Pancreas (tissue), 10 donors: ENCODE data around the gene SESTD1. TPM values are rescaled to one million over a fixed set of nuclear protein-coding genes. Genes with fewer than 3 reads are reported as not detected.
"Not testable (repeated sequence)": the region's sequence is repeated elsewhere in the genome, so short reads cannot be mapped to it uniquely, and the experiment has no call there.

ENCODE experiments used
- ATAC-seq, 4 donors: fragments of 200-7000 bp; cut with Tn5 transposase; one replicate each; pipeline versions ENCODE4 v1.8.0 to v1.9.1; 2020; ENCODE audit warnings: mild to moderate bottlenecking in 4 of 4, moderate library complexity in 4 of 4
- DNase-seq, 6 donors: peaks; one replicate each; pipeline ENCODE4 v3.0.0-alpha.2; 2020
- FAIRE-seq: peaks from 2 replicates; lab custom pipeline; 2012; peaks lifted over from hg19 to GRCh38; lab: Jason Lieb, UNC
- H3K27ac ChIP-seq, 4 donors: fragments of 200-600 bp; sonication (generic); 1 replicate in 3 of 4; 2 replicates in 1 of 4; pipeline versions ENCODE4 v1.5.0 to v1.8.0; 2020
- H3K27me3 ChIP-seq, 4 donors: fragments of 200-600 bp; one replicate each; pipeline ENCODE4 v1.8.0; 2021
- H3K36me3 ChIP-seq, 3 donors: fragments of 200-600 bp; sonication (generic) in 1 of 3; one replicate each; pipeline versions ENCODE4 v1.5.0 to v1.8.0; 2020 to 2021
- H3K4me1 ChIP-seq, 3 donors: fragments of 200-600 bp; one replicate each; pipeline ENCODE4 v1.8.0; 2021
- H3K4me3 ChIP-seq, 4 donors: fragments of 200-600 bp; sonication (generic) in 2 of 4; one replicate each; pipeline versions ENCODE4 v1.5.0 to v1.8.0; 2020 to 2021
- H3K9me3 ChIP-seq, 4 donors: fragments of 200-600 bp; one replicate each; pipeline ENCODE4 v1.8.0; 2021
- WGBS, 2 donors: extraction: QIAGEN DNeasy Blood & Tissue Kit; methylation state at CpG; one replicate each; pipeline ENCODE4 v1.1.7; 2013; 5-methylcytosine and 5-hydroxymethylcytosine counted together
- intact Hi-C, 3 donors: fragments of 100-400 bp; cut with DNase I; formaldehyde crosslinking; loops; one replicate each; pipeline versions ENCODE4 v1.11.1 to v1.14.2; 2022
- polyA plus RNA-seq, 2 donors: library from polyadenylated mRNA; stranded (reverse); fragments of 200-250 nt; gene quantifications; one replicate each; pipeline ENCODE4 v1.2.3, GENCODE V29; 2013
- total RNA-seq, 6 donors: library from RNA; stranded (reverse); fragmentation: NEBNext Ultra II Directional in 4 of 6; extraction: Animal tissue kit (Norgen Biotek cat#: 25700) in 4 of 6; gene quantifications; one replicate each; pipeline versions ENCODE4 v1.2.1 to v1.2.4, GENCODE V29; 2021 to 2023
- TF ChIP-seq, protein P1 (sequence below), 4 donors: fragments of 200-600 bp; sonication (generic) in 3 of 4; IDR thresholded peaks; one replicate each; pipeline versions ENCODE4 v1.5.0 to v1.8.0; 2021; ENCODE audit warnings: antibody characterized with exemption in 4 of 4
- donor health status: healthy with polysubstance abuse.
- donor health status: DM: no; HTN: no; CAD: no; lungs with moderate emphysema.
- donor health status: DM: no; HTN: no; CAD: no.
- donor health status: control.
- donor health status: control.
- donor health status: Bipolar disorder and iron deficiency.
- donor health status: DM: yes; HTN: yes; CAD: no.
- donor health status: DM: no; HTN: no; CAD: no.
- donor health status: DM: no; HTN: no; CAD: no.
- donor health status: DM: yes; HTN: yes; CAD: no.

The SESTD1 gene
- total and polyA plus RNA-seq, 8 donors = 4.0 to 37.0 (median 14.2) TPM

DNA sequence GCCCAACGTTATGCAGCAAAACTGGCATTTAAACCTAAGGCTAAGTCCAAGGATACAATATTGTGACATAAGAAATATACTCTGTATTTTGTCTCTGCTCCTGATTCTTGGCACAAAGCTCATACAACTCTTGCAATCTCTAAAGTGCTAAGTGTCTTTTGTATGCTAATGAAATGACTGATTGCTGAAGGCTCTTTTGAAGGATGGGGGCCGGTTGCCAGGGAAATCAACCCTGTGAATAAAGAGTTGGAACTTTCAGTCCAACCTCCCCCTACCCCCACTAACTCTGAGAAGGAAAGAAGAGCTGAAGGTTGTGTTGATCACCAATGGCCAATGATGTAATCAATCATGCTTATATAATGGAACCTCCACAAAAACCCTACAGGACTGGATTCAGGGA, 40.3 kb downstream of the SESTD1 start:
- no peak overlapping the region for H3K27ac ChIP-seq
- TF ChIP-seq, protein P1, sequence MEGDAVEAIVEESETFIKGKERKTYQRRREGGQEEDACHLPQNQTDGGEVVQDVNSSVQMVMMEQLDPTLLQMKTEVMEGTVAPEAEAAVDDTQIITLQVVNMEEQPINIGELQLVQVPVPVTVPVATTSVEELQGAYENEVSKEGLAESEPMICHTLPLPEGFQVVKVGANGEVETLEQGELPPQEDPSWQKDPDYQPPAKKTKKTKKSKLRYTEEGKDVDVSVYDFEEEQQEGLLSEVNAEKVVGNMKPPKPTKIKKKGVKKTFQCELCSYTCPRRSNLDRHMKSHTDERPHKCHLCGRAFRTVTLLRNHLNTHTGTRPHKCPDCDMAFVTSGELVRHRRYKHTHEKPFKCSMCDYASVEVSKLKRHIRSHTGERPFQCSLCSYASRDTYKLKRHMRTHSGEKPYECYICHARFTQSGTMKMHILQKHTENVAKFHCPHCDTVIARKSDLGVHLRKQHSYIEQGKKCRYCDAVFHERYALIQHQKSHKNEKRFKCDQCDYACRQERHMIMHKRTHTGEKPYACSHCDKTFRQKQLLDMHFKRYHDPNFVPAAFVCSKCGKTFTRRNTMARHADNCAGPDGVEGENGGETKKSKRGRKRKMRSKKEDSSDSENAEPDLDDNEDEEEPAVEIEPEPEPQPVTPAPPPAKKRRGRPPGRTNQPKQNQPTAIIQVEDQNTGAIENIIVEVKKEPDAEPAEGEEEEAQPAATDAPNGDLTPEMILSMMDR (IDR thresholded peaks at IDR 0.05) = no peak
- ATAC-seq = no peak
- H3K4me1 ChIP-seq = peaks cover 0 to 20% (median 16%) of the 10 kb centered on the region in 3 donors
- H3K36me3 ChIP-seq = no peaks in the 10 kb centered on the region
- DNase-seq = no peak
- no peak for FAIRE-seq
- intact Hi-C loops = loop anchor here in 1 of 3 donors (10.0 kb wide), 1 partner anchor 120 kb away; no protein-coding TSS in a partner anchor
- no peak overlapping the region for H3K4me3 ChIP-seq
- WGBS, 2 donors = 58 to 70% methylated on average over 2 of the region's 2 CpGs
- no peaks in the 10 kb centered on the region for H3K9me3 ChIP-seq
- no peaks in the 10 kb centered on the region for H3K27me3 ChIP-seq

GRCh38 chr2:179222076-179222475, 42.6 kb downstream of the SESTD1 start:
- Histone ChIP-seq H3K27me3 (no peaks in the 10 kb centered on the region), H3K4me1 (peaks cover 0 to 13% (median 12%) of the 10 kb centered on the region in 3 donors), H3K4me3 (no peak overlapping the region), H3K27ac (no peak overlapping the region), H3K9me3 (no peaks in the 10 kb centered on the region), H3K36me3 (no peaks in the 10 kb centered on the region)
- WGBS, 2 donors = 82% methylated on average over 2 of the region's 2 CpGs
- intact Hi-C loops = loop anchor here in 1 of 3 donors (10.0 kb wide), 1 partner anchor 123 kb away; no protein-coding TSS in a partner anchor
- FAIRE-seq (no peak), ATAC-seq (no peak), DNase-seq (no peak)
- TF ChIP-seq, protein P1 (IDR thresholded peaks at IDR 0.05) = no peak

- Histone ChIP-seq H3K36me3 (no peaks in the 10 kb centered on the region), H3K27ac (no peak overlapping the region), H3K4me1 (no peaks in the 10 kb centered on the region), H3K9me3 (no peaks in the 10 kb centered on the region), H3K27me3 (no peaks in the 10 kb centered on the region), H3K4me3 (no peak overlapping the region)
- ATAC-seq (peak; percentile 73 to 96 (median 94)), DNase-seq (peak in 4 of 6 donors; percentile 45 to 76 (median 49)), FAIRE-seq (peak; percentile 17)
- 50 to 51% methylated on average over 4 of the region's 4 CpGs for WGBS, 2 donors
- TF ChIP-seq, protein P1 (IDR thresholded peaks at IDR 0.05) = peak; percentile 67 to 84 (median 78)
- intact Hi-C loops = no loop called here
Observed at GRCh38 chr2:179218848-179219594, 45.6 kb downstream of the SESTD1 start.

- H3K4me1 ChIP-seq, intact Hi-C loops, H3K27me3 ChIP-seq, DNase-seq, H3K27ac ChIP-seq, H3K36me3 ChIP-seq, FAIRE-seq, H3K4me3 ChIP-seq, ATAC-seq, H3K9me3 ChIP-seq: not testable (repeated sequence)
- 88% methylated on average over 3 of the region's 3 CpGs; no CpG with 5 or more reads in 1 of the 2 donors for WGBS, 2 donors
Observed at GRCh38 chr2:179214671-179215070, 50.0 kb downstream of the SESTD1 start.

DNA sequence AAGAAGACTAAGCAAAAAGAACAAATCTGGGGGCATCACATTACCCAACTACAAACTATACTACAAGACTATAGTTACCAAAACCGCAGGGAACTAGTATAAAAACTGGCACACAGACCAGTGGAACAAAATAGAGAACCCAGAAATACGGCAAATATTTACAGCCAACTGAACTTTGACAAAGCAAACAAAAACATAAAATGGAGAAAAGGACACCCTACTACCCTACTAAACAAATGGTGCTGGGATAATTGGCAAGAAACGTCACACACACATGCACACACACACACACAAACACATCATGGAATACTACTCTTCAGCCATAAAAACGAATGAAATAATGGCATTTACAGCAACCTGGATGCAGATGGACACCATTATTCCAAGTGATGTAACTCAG, 53.3 kb downstream of the SESTD1 start:
- H3K36me3 ChIP-seq = no peaks in the 10 kb centered on the region
- no peak for DNase-seq
- TF ChIP-seq, protein P1 (IDR thresholded peaks at IDR 0.05) = no peak
- no peak overlapping the region for H3K4me3 ChIP-seq
- no peaks in the 10 kb centered on the region for H3K4me1 ChIP-seq
- no peak for FAIRE-seq
- no peaks in the 10 kb centered on the region for H3K27me3 ChIP-seq
- no peaks in the 10 kb centered on the region for H3K9me3 ChIP-seq
- intact Hi-C loops = no loop called here
- no peak for ATAC-seq
- no peak overlapping the region for H3K27ac ChIP-seq
- WGBS, 2 donors = 78% methylated on average over 4 of the region's 4 CpGs; no CpG with 5 or more reads in 1 of the 2 donors

DNA sequence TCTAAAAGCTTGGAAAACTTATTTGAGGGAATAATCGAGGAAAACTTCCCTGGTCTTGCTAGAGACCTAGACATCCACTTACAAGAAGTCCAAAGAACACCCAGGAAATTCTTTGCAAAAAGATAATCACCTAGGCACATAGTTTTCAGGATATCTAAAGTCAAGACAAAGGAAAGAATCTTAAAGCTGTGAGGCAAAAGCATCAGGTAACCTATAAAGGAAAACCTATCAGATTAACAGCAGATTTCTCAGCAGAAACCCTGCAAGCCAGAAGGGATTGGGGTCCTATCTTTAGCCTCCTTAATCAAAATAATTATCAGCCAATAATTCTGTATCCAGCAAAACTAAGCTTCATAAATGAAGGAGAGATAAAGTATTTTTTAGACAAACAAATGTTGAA, 56.4 kb downstream of the SESTD1 start:
- FAIRE-seq, H3K27ac ChIP-seq, H3K4me3 ChIP-seq, H3K36me3 ChIP-seq, DNase-seq, H3K9me3 ChIP-seq, H3K27me3 ChIP-seq, H3K4me1 ChIP-seq, ATAC-seq, intact Hi-C loops: not testable (repeated sequence)
- 97% methylated on average over 1 of the region's 1 CpG; no CpG with 5 or more reads in 1 of the 2 donors for WGBS, 2 donors
